Skeletal muscle tissue (tissue), 4 donors: Measurements from ENCODE around the gene PSMD1. TPM values are rescaled to one million over a fixed set of nuclear protein-coding genes. Genes with fewer than 3 reads are reported as not detected.

ENCODE experiments used
- H3K27ac ChIP-seq: one replicate; pipeline ENCODE4 v1.7.0; 2013; ENCODE audit warnings: mild to moderate bottlenecking, low read depth, low read length, inconsistent platforms
- H3K27me3 ChIP-seq, 3 donors: one replicate each; pipeline ENCODE4 v1.7.0; 2013; ENCODE audit warnings: low read length in 3 of 3; ENCODE audit not compliant: control insufficient read depth in 3 of 3, insufficient read depth in 3 of 3
- H3K36me3 ChIP-seq, 3 donors: one replicate each; pipeline ENCODE4 v1.7.0; 2013; ENCODE audit warnings: low read length in 3 of 3; ENCODE audit not compliant: control insufficient read depth in 3 of 3, insufficient read depth in 3 of 3
- H3K4me1 ChIP-seq, 3 donors: one replicate each; pipeline ENCODE4 v1.7.0; 2013; ENCODE audit warnings: low read length in 3 of 3, mild to moderate bottlenecking in 3 of 3; ENCODE audit not compliant: control insufficient read depth in 3 of 3, insufficient read depth in 3 of 3
- H3K4me3 ChIP-seq, 3 donors: one replicate each; pipeline ENCODE4 v1.7.0; 2013; ENCODE audit warnings: low read length in 3 of 3
- H3K9ac ChIP-seq, 3 donors: one replicate each; pipeline ENCODE4 v1.7.0; 2013; ENCODE audit warnings: low read length in 3 of 3, mild to moderate bottlenecking in 3 of 3, moderate library complexity in 2 of 3, low read depth in 1 of 3
- H3K9me3 ChIP-seq, 3 donors: one replicate each; pipeline ENCODE4 v1.7.0; 2013; ENCODE audit warnings: low read length in 3 of 3; ENCODE audit not compliant: control insufficient read depth in 3 of 3
- total RNA-seq: library from RNA; depleted of rRNA; stranded (reverse); fragments of >200 nt; gene quantifications from one replicate; pipeline ENCODE4 v1.2.3, GENCODE V29; 2014
- donor health status: Osteomylitis.

The PSMD1 gene
- total RNA-seq, 1 donor from 2014 or later: 85.1 TPM

GRCh38 chr2:231102772-231103171 is 46.1 kb downstream of the PSMD1 start:
- Histone ChIP-seq H3K9ac (no peak overlapping the region), H3K9me3 (peaks cover 0 to 5% (median 0%) of the 10 kb centered on the region in 3 donors), H3K27me3 (no peaks in the 10 kb centered on the region), H3K27ac (no peak overlapping the region), H3K4me3 (no peak overlapping the region), H3K36me3 (peaks cover 3 to 15% (median 7%) of the 10 kb centered on the region in 3 donors), H3K4me1 (peaks cover 0 to 2% (median 0%) of the 10 kb centered on the region in 3 donors)

- Histone ChIP-seq H3K36me3 (peaks cover 3 to 15% (median 12%) of the 10 kb centered on the region in 3 donors), H3K9me3 (peaks cover 0 to 4% (median 0%) of the 10 kb centered on the region in 3 donors), H3K27ac (no peak overlapping the region), H3K4me1 (peaks cover 0 to 4% (median 0%) of the 10 kb centered on the region in 3 donors), H3K9ac (no peak overlapping the region), H3K4me3 (no peak overlapping the region), H3K27me3 (no peaks in the 10 kb centered on the region)
These were observed 47.5 kb downstream of the PSMD1 start for GRCh38 chr2:231104115-231104713.

- H3K4me1 ChIP-seq: peaks cover 4 to 10% (median 7%) of the 10 kb centered on the region in 3 donors
- no peaks in the 10 kb centered on the region for H3K9me3 ChIP-seq
- no peak overlapping the region for H3K4me3 ChIP-seq
- H3K27ac ChIP-seq: no peak overlapping the region
- H3K9ac ChIP-seq: no peak overlapping the region
- no peaks in the 10 kb centered on the region for H3K27me3 ChIP-seq
- peaks cover 3 to 10% (median 5%) of the 10 kb centered on the region in 3 donors for H3K36me3 ChIP-seq
These were observed 53.9 kb downstream of the PSMD1 start for GRCh38 chr2:231110551-231110950.

GRCh38 chr2:231111987-231112386 is 55.3 kb downstream of the PSMD1 start:
- no peak overlapping the region for H3K9ac ChIP-seq
- H3K36me3 ChIP-seq: peaks cover 3 to 10% (median 5%) of the 10 kb centered on the region in 3 donors
- no peak overlapping the region for H3K4me3 ChIP-seq
- no peak overlapping the region for H3K27ac ChIP-seq
- H3K27me3 ChIP-seq: no peaks in the 10 kb centered on the region
- no peaks in the 10 kb centered on the region for H3K9me3 ChIP-seq
- peaks cover 4 to 10% (median 7%) of the 10 kb centered on the region in 3 donors for H3K4me1 ChIP-seq

DNA sequence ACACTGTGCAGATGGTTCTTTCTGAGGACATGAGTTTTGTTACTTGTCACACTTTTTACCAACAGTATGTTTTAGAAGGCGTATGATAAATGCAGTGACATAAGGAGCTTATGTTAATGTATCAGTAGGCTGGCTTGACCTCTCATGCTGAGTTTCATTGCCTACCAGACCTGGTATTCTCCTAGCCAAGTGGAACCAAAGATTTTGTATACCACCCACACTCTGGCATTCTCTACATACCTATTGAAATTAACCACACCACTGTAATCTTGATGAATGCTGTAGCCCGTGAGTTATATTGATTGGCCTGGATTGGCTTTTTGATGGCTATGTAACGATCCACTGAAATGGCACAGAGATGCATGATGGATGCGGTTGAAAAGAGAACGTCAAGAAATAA is 56.8 kb downstream of the PSMD1 start:
- Histone ChIP-seq H3K4me3 (no peak overlapping the region), H3K4me1 (peaks cover 0 to 10% (median 7%) of the 10 kb centered on the region in 3 donors), H3K27me3 (no peaks in the 10 kb centered on the region), H3K27ac (no peak overlapping the region), H3K36me3 (peaks cover 3 to 10% (median 5%) of the 10 kb centered on the region in 3 donors), H3K9me3 (no peaks in the 10 kb centered on the region), H3K9ac (no peak overlapping the region)

- no peak overlapping the region for H3K4me3 ChIP-seq
These were observed 59.0 kb downstream of the PSMD1 start for GRCh38 chr2:231115651-231116050.

GRCh38 chr2:231117148-231117547 is 60.5 kb downstream of the PSMD1 start:
- H3K9me3 ChIP-seq: no peaks in the 10 kb centered on the region
- H3K9ac ChIP-seq: no peak overlapping the region
- no peaks in the 10 kb centered on the region for H3K27me3 ChIP-seq
- no peak overlapping the region for H3K4me3 ChIP-seq
- no peak overlapping the region for H3K27ac ChIP-seq
- peaks cover 0 to 3% (median 3%) of the 10 kb centered on the region in 3 donors for H3K36me3 ChIP-seq
- no peaks in the 10 kb centered on the region for H3K4me1 ChIP-seq

More at GRCh38 chr2:231115651-231116050, 59.0 kb downstream of the PSMD1 start:
- H3K9ac ChIP-seq: no peak overlapping the region
- peaks cover 0 to 3% (median 3%) of the 10 kb centered on the region in 3 donors for H3K36me3 ChIP-seq
- H3K27ac ChIP-seq: no peak overlapping the region
- H3K27me3 ChIP-seq: no peaks in the 10 kb centered on the region
- H3K9me3 ChIP-seq: no peaks in the 10 kb centered on the region
- peaks cover 0 to 6% (median 3%) of the 10 kb centered on the region in 3 donors for H3K4me1 ChIP-seq

- H3K27ac ChIP-seq: no peak overlapping the region
- no peak overlapping the region for H3K9ac ChIP-seq
- no peak overlapping the region for H3K4me3 ChIP-seq
- H3K9me3 ChIP-seq: no peaks in the 10 kb centered on the region
- no peaks in the 10 kb centered on the region for H3K4me1 ChIP-seq
- H3K27me3 ChIP-seq: no peaks in the 10 kb centered on the region
- peaks cover 0 to 3% (median 3%) of the 10 kb centered on the region in 3 donors for H3K36me3 ChIP-seq
These were observed 61.4 kb downstream of the PSMD1 start for GRCh38 chr2:231117922-231118613.

- no peak overlapping the region for H3K27ac ChIP-seq
- H3K4me1 ChIP-seq: peaks cover 0 to 5% (median 0%) of the 10 kb centered on the region in 3 donors
- H3K36me3 ChIP-seq: peaks cover 0 to 2% (median under 1%) of the 10 kb centered on the region in 3 donors
- H3K27me3 ChIP-seq: no peaks in the 10 kb centered on the region
- H3K9ac ChIP-seq: no peak overlapping the region
- no peak overlapping the region for H3K4me3 ChIP-seq
- H3K9me3 ChIP-seq: no peaks in the 10 kb centered on the region
These were observed 61.9 kb downstream of the PSMD1 start for GRCh38 chr2:231118614-231118942.

DNA sequence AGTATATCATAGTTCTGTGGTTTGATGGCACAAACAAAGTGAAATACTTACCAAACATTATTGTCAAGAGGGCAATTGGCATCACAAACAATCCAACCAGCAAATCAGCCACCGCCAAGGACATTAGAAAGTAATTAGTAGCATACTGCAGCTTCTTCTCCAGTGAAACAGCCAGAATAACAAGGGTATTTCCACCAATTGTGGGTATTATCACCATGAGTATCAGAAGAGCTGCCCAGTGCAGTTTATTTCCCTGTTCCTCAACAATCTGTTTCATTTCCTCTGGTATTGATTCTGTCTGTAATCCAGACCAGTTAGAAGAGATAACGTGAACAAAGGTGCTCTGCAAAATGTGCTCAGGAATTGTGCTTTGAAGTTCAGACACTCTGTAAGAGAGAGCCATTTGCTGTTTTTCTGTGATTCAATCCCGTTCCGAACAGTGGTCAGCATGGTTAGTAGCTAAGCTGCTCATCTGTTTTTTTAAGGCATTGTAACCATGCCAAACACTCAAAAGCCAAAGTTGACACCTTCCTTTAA is 66.8 kb downstream of the PSMD1 start:
- peak overlapping the region in 1 of 3 donors; percentile 48 for H3K4me3 ChIP-seq
- no peak overlapping the region for H3K27ac ChIP-seq
- H3K36me3 ChIP-seq: no peaks in the 10 kb centered on the region
- H3K4me1 ChIP-seq: peaks cover 0 to 5% (median 0%) of the 10 kb centered on the region in 3 donors
- no peaks in the 10 kb centered on the region for H3K27me3 ChIP-seq
- H3K9ac ChIP-seq: no peak overlapping the region
- no peaks in the 10 kb centered on the region for H3K9me3 ChIP-seq
